ENCODE data around the gene KRT32.

The KRT32 gene

GRCh38 chr17:41446806-41447205 is 20.4 kb downstream of the KRT32 start:
- no peak for TF ChIP-seq CTCF (IDR thresholded peaks at IDR 0.05)

- no peak for TF ChIP-seq CTCF (IDR thresholded peaks at IDR 0.05)
These were observed 22.5 kb downstream of the KRT32 start for GRCh38 chr17:41444640-41445039.

- no peak for TF ChIP-seq CTCF (IDR thresholded peaks at IDR 0.05)
These were observed 23.0 kb downstream of the KRT32 start for GRCh38 chr17:41444186-41444585.

GRCh38 chr17:41442739-41443138 is 24.4 kb downstream of the KRT32 start:
- TF ChIP-seq CTCF (IDR thresholded peaks at IDR 0.05) = no peak

- TF ChIP-seq CTCF (IDR thresholded peaks at IDR 0.05) = no peak
These were observed 26.6 kb downstream of the KRT32 start, which contains the start of gene KRT38 for GRCh38 chr17:41440531-41441033. Gene KRT38 (minus strand): TSS chr17:41440983. CDS start chr17:41440921, 62 bp downstream.

GRCh38 chr17:41439375-41439774 is 27.8 kb downstream of the KRT32 start:
- no peak for TF ChIP-seq CTCF (IDR thresholded peaks at IDR 0.05)

- no peak for TF ChIP-seq CTCF (IDR thresholded peaks at IDR 0.05)
These were observed 29.4 kb downstream of the KRT32 start for GRCh38 chr17:41437769-41438168.

- TF ChIP-seq CTCF (IDR thresholded peaks at IDR 0.05) = no peak
These were observed 29.9 kb downstream of the KRT32 start for GRCh38 chr17:41437254-41437653.
